Measurements from ENCODE around the gene MID1IP1.

The MID1IP1 gene

DNA sequence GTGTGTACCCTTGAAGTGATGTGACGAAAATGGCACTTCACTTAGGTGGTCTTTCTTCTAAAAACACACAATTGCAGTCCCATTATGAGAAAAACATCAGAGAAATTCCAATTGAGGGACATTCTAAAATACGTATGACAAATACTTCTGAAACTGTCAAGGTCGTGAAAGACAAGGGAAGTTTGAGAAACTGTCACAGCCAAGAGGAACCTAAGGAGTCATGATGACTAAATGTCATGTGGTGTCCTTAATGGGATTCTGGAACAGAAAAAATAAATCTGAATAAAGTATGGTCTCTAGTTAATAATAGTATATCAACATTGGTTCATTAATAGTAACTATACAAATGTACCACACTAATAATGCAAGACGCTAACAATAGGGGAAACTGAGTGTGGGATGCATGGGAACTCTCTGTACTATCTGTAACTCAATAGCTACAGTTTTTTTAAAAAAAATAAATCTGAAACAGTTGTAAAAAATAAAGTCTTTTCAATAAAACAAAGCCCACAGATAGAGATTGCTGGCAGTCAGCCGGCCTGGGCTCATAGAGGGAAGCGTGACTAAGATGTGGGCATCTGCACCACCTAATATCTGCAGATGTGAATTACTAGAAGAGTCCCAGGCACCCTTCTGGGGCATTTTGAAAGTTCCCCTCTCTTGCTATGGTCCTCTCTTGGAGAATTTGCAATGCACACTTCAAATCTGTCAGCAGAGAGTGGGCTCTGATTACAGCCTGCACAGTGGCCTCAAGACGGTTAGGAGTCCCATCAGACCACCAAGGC lies 47.6 kb downstream of the MID1IP1 start:
- DNase-seq (ENCODE audit: low read depth), result no peak
- H3K4me3 ChIP-seq (ENCODE audit: low read depth, low read length), result no peak overlapping the region
- TF ChIP-seq, protein P1, sequence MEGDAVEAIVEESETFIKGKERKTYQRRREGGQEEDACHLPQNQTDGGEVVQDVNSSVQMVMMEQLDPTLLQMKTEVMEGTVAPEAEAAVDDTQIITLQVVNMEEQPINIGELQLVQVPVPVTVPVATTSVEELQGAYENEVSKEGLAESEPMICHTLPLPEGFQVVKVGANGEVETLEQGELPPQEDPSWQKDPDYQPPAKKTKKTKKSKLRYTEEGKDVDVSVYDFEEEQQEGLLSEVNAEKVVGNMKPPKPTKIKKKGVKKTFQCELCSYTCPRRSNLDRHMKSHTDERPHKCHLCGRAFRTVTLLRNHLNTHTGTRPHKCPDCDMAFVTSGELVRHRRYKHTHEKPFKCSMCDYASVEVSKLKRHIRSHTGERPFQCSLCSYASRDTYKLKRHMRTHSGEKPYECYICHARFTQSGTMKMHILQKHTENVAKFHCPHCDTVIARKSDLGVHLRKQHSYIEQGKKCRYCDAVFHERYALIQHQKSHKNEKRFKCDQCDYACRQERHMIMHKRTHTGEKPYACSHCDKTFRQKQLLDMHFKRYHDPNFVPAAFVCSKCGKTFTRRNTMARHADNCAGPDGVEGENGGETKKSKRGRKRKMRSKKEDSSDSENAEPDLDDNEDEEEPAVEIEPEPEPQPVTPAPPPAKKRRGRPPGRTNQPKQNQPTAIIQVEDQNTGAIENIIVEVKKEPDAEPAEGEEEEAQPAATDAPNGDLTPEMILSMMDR (IDR thresholded peaks at IDR 0.05; ENCODE audit: control insufficient read depth, extremely low read depth, insufficient read depth), result no peak

DNA sequence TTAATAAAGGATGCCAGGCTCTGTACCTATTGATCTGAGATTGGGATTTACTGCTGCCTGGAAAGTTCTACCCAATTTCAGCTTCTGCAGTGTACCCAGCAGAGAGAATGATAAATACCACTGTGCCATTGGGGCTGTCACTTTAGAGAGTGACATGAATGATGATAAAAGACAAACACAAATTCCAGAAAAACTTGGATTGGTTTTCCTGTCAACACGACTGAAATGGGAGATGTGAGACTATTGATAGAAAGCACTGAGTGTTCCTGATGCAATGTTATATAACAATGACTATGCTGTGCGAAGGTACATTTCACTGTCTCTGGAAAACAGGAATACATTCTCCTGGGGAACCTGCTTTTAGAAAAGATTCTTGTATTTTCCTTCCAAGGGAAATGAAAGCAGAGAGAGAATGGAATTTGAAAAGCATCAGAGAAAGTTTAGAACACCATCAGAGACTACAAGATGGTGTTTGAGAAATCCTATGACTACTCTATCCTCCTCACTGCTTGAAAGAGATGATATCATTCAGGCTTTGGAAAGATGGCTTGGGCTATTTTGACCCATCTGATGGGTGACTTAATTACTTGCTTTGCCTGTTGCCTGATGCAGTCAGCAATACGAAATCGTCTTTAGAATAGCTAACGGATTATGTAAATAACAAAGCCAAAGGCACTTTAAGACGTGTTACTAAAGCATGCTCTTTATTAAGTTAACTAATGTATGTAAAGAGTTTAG lies 49.7 kb downstream of the MID1IP1 start:
- H3K4me3 ChIP-seq (ENCODE audit: low read depth, low read length), result no peak overlapping the region
- TF ChIP-seq, protein P1 (IDR thresholded peaks at IDR 0.05; ENCODE audit: control insufficient read depth, extremely low read depth, insufficient read depth), result no peak
- DNase-seq (ENCODE audit: low read depth), result no peak

GRCh38 chrX:38854305-38854704 lies 53.0 kb downstream of the MID1IP1 start:
- TF ChIP-seq, protein P1 (IDR thresholded peaks at IDR 0.05; ENCODE audit: control insufficient read depth, extremely low read depth, insufficient read depth), result no peak
- no peak overlapping the region for H3K4me3 ChIP-seq (ENCODE audit: low read depth, low read length)
- DNase-seq (ENCODE audit: low read depth), result no peak
